Lower leg skin (tissue), 3 donors: ENCODE data around the gene PAQR7.

Experiments used
- POLR2A ChIP-seq, 2 donors: fragments of 450-650 bp; IDR thresholded peaks; one replicate each; pipeline ENCODE4 v1.6.1; 2016 to 2017; ENCODE audit warnings: antibody characterized with exemption in 2 of 2, mild to moderate bottlenecking in 1 of 2, moderate library complexity in 1 of 2
- TF ChIP-seq, protein P1 (sequence below), 3 donors: fragments of 450-650 bp; IDR thresholded peaks; one replicate each; pipeline ENCODE4 v1.5.1; 2016; ENCODE audit warnings: antibody characterized with exemption in 3 of 3, mild to moderate bottlenecking in 3 of 3, moderate library complexity in 2 of 3

DNA sequence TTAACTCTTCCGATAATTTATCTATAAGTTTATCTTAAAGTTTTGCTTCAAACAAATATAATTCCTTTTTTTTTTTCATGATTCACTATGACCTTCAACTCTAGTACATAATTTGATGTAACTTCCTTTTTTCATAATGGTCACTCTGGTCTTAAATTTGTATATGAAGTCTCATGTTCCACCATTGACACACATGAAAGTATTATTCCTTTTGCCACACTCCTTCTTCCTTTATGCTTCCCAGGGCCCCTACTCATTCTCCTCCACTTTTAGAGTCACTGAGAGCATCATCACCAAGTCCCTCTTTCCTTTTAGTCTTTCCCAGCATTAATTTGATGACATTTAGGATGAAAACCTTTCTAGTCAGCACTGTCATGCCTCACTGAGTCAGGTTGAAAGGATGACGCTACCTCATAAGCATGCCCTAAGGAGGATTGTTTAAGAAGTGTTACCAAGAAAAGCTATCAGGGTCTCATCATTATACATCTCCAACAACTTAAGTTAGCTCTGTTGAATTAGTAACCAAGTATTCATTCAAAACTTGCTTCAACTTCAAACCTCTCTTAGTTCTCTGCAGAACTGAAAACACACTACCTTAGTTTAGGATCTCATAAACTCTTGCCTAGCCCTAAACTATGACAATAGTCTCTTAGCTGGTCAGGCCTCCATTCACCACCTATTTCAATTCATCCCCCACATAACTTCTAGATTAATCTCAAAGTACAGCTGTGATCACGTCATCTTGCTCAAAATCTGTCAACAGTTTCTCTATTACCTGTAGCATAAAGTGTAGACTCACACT lies 30.8 kb downstream of the PAQR7 start:
- TF ChIP-seq, protein P1, sequence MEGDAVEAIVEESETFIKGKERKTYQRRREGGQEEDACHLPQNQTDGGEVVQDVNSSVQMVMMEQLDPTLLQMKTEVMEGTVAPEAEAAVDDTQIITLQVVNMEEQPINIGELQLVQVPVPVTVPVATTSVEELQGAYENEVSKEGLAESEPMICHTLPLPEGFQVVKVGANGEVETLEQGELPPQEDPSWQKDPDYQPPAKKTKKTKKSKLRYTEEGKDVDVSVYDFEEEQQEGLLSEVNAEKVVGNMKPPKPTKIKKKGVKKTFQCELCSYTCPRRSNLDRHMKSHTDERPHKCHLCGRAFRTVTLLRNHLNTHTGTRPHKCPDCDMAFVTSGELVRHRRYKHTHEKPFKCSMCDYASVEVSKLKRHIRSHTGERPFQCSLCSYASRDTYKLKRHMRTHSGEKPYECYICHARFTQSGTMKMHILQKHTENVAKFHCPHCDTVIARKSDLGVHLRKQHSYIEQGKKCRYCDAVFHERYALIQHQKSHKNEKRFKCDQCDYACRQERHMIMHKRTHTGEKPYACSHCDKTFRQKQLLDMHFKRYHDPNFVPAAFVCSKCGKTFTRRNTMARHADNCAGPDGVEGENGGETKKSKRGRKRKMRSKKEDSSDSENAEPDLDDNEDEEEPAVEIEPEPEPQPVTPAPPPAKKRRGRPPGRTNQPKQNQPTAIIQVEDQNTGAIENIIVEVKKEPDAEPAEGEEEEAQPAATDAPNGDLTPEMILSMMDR (IDR thresholded peaks at IDR 0.05): no peak
- TF ChIP-seq POLR2A (IDR thresholded peaks at IDR 0.05): no peak
